HG03521 (cell line): ENCODE results near the gene FAT1.

Source experiments
- ATAC-seq: cut with Tn5 transposase; IDR thresholded peaks from one replicate; pipeline ENCODE4 v1.9.1; 2021; ENCODE audit warnings: mild to moderate bottlenecking, moderate library complexity; ENCODE audit not compliant: unreplicated experiment

The FAT1 gene

DNA sequence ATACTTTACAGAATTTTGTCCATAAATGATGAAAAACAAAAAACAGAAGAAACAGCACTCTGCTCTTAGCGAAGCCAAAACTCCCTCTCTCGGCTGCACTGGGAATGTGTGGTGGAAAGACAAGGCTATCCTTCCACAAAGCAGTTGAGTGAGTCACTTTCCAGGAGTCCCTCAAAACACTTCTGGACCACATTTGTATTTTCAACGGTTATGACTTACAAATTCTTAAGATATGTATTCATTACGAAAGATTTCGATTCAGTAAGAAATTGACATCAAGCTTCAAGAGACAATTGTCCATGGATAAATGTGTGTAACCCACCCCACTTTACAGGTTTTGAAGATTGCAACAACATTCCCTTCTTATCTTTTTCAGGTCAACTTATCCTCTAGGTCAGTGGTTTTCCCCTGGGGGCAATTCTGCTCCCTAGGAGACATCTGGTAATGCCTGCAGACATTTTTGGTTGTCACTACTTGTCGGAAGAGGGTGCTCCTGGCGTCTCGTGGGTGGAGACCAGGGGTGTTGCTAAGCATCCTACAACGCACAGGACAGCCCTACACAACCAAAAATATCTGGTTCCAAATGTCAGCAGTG, 101.6 kb downstream of the FAT1 start:
- no peak for ATAC-seq

DNA sequence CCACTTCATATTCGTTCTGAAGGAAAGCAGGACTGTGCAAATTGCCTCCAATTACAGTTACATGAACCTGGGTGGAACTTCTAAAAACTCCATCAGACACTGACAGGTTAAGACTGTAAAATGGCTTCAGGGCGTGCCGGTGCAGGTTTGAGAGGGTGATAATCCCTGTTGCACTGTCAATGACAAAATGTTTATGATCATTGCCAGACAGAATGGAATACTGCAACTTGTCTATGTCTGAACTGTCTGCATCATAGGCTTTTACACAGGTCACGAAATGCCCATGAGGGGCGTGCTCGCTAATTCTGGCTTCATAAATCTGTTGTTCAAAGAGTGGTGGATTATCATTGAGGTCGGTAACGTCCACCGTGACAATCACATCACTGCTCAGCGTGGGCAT, 104.6 kb downstream of the FAT1 start:
- no peak for ATAC-seq

DNA sequence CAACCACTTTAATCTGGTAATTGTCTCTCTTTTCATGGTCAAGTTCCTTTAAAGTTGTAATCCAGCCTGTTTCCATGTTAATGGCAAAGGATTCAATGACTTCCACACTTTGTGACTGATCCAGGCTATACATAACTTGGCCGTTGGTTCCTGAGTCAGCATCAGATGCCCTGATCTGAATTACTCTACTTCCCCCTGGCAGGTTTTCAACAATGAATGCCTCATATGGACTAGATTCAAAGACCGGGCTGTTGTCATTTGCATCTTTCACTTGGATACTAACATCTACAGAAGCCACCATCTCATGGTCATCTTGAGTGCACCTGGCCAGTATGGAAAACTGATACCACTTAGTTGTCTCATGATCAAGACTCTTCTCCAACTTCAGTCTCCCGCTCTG, 105.7 kb downstream of the FAT1 start:
- ATAC-seq, result no peak

DNA sequence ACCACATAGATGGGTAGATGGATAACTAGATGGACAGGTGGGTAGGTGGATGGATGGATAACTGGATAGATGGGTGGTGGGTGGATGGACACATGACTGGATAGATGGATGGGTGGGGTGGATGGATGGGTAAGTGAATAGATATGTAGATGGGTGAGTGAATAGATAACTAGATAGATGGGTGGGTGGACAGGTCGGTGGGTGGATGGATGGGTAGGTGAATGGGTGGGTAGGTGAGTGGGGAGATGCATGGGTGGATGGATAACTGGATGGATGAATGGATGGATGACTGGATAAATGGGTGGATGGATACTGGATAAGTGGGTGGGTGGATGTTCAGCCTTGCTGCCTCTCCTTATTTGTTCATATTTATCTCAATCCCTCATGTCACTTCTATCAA, 116.2 kb downstream of the FAT1 start:
- ATAC-seq, result no peak

- no peak for ATAC-seq
Observed at GRCh38 chr4:186606591-186606992, 117.1 kb downstream of the FAT1 start.

DNA sequence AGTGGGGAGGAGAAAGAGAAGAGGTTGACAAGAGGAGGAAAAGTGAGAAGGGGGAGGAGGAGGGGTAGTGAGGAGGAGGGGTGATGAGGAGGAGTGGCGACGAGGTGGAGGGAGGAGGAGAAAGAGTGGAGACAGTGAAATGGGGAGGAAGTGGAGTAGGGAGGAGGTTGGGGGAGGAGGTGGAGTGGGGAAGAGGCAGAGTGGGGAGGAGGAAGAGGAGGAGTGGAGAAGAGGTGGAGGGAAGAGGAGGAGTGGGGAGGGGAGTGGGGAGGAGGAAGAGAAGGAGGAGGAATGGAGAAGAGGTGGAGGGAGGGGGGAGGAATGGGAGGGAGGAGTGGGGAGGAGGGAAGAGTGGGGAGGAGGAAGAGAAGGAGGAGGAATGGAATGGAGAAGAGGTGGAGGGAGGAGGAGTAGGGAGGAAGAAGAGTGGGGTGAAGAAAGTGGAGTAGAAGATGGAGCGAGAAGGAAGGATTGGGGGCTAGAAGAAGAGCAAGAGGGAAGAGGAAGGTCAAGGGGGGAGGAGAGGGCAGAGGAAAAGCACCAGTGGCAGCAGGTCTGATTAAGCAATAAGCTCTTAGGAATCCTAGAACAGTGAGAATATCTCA, 118.3 kb downstream of the FAT1 start:
- no peak for ATAC-seq

GRCh38 chr4:186604124-186604807, 119.4 kb downstream of the FAT1 start:
- no peak for ATAC-seq

GRCh38 chr4:186602978-186603377, 120.7 kb downstream of the FAT1 start:
- no peak for ATAC-seq

DNA sequence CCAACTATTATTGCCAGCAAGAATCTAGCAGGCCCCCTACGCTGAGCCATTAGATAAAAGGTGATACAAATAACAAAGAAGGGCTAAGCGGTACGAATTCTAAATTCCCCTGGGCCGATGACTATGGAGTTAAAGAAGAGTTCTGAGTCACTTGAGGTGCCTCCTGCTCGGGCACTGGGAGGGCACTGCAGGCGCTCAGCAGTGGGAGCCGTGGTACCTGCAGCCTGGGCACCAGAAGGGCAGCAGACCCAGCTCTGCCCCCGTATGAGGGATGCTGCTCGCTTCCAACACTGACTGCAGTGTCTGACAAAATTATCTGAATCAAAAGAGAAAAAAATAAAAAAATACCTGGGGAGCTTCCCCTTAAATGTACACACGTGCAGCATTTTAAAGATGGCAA, 124.2 kb downstream of the FAT1 start:
- no peak for ATAC-seq

DNA sequence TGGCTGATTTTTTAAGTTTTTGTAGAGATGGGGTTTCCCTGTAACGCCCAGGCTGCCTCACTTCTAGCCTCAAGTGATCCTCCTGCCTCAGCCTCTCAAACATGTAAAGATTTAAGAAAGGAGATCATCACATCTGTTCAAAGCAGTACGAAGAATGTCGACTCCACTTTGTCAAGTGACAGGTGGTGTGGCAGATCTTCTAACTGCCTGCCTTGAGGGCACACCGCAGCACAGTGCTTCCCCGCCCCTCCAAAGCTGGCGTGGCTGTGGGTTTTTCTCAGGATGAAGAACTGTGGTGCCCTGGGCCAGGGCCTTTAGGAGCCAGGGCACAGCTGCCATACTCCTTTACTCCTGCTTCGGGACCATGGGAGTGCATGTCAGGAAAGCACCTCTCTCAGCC, 125.0 kb downstream of the FAT1 start:
- ATAC-seq, result no peak

GRCh38 chr4:186596850-186597390, 126.7 kb downstream of the FAT1 start:
- ATAC-seq, result no peak

- ATAC-seq, result no peak
Observed at GRCh38 chr4:186596346-186596745, 127.3 kb downstream of the FAT1 start.

DNA sequence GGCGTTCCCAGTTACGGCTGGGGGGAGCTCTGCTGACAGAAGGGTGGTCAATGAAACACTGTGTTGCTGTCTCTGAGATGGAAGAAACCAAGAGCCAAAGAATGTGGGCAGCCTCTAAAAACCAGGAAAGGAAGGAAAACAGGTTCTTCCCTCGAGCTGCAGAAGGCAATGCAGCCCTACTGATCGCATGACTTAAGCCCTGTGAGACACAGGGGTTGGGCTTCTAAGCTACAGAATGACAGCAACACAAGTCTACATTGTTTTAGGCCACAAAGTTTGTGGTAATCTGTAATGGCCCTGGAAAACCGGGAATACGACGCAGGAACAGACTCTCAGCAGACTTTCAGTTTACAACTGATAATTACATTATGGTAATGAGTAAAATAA, 130.1 kb downstream of the FAT1 start:
- no peak for ATAC-seq

DNA sequence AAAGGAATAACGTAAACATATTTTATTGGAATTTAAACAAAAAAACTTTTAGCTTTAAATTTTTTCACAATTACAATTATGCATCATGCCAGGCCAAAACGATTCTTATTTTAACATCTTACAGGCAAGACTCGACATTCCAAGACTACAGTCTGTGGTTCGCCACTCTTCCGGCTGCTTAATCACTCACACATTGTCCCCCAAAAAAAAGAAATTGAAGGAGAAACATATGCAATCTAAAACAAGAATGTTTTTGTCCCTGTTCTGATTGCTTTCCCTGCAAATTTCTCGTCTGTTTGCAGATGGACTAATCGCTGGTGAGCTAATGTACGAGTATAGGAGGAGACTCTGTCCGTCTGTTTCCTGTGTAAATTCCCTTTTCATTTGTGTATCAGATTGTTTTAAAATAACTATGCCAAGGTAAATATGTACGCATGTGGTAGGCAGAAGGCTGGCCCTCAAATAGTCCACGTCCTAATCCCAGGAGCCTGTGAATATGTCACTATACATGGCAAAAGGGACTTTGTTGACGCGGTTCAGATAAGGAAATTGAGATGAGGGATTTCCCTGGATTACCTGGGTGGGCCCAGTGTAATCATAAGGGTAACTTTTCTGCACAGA, 130.6 kb downstream of the FAT1 start:
- ATAC-seq, result no peak

DNA sequence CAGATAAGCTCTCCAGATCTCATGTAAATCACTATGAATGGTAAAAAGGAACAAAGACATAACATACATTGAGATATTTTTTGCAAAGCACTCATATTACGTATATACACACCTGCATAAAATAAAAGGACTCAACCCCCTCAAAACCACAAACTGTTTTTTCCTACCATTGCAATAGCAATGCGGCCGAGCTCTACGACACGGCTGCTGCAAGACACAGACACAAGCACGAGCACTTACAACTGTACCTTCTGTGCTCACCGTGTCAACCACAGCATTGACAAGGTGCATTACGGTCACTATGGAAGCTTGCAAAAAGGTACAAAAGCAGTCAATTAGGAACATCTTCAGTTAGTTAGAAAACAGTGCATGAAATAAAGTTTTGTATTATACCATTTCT, 131.2 kb downstream of the FAT1 start:
- no peak for ATAC-seq

GRCh38 chr4:186591651-186592050, 132.0 kb downstream of the FAT1 start:
- no peak for ATAC-seq

GRCh38 chr4:186588503-186588902, 135.2 kb downstream of the FAT1 start:
- no peak for ATAC-seq

DNA sequence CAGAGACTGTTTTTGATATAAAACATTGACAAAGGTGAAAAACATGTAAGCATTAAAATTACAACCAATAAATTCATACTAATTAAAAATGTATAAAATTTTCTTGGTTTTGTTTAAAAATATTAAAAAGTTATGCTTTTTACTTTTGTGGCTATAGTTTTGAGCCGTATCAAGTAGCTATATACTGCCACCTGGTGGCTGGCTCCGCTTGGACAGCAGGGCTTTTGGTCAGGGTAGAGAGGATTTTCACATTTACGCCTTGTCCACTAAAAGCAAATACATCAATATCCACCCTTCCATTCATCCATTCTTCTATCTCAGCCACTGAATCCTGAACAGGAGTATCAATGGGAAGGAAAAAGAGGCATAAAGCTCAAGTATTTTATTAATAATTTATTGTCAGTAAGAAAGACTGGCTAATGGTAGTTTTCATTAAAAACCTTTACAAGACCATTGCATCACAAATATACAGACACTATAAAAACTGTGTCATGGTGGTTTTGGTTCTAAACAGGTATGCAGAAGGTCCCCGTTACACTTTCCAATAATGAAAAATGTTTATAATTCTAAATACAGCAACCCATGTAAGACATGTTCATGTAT, 136.1 kb downstream of the FAT1 start:
- peak; percentile 58 for ATAC-seq

- no peak for ATAC-seq
Observed at GRCh38 chr4:186586205-186586604, 137.5 kb downstream of the FAT1 start.

DNA sequence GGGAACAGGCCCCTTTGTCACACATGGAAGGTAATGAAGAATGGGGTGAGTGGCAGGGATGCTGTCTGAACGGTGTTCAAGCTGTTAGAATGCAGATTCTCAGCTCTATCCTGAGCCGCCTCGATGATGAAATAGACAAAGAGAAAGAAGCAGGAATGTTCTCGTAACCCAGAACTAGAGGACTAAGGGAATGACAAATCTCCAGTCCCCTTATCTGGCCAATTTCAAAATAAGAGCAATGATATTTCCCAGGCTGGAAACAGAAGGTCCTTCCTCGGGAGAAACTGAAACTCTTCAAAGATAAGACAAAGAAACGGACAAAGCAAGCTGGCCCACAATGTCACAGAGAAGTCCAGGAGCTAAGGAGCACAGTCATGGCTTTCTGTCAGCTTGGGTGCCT, 138.7 kb downstream of the FAT1 start:
- no peak for ATAC-seq

DNA sequence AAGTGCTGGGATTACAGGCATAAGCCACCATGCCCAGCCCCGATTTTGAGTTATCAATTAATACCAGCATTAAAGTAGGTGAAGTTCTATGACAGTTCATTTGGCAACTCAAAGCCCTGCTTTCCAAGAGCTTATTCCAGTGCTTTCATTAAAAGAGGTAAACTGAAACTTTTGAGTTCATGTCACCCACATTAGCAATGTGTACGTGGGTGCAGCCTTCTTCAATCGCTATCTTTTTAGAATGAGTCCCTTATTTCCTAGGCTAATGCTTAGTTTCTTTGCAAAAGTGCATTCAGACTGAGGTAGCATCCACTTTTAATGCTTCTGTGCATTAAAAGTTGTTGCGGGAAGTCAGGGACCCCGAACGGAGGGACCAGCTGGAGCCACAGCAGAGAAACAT, 142.2 kb downstream of the FAT1 start:
- no peak for ATAC-seq
